ENCODE data around the gene TUBB3. TPM values are rescaled to one million over a fixed set of nuclear protein-coding genes. Genes with fewer than 3 reads are reported as not detected.

Gene TUBB3
- total and polyA plus RNA-seq, 2 donors (not counting 1 experiment from before 2014, with no cell fraction given): 0.34 to 4.4 TPM

GRCh38 chr16:89892635-89893034 is 30.5 kb upstream of the TUBB3 start:
- H3K27ac ChIP-seq (ENCODE audit: low read length in 2 of 2): no peak overlapping the region
- intact Hi-C loops (cut with micrococcal nuclease): no loop called here
- no peaks in the 10 kb centered on the region for H3K4me1 ChIP-seq (ENCODE audit: control insufficient read depth in 2 of 2, insufficient read depth in 2 of 2, low read length in 2 of 2)
- CTCF ChIA-PET: no interaction called here
- peaks cover 54% of the 10 kb centered on the region for H4K20me1 ChIP-seq (ENCODE audit: control insufficient read depth, insufficient read depth, low read length, poor library complexity, severe bottlenecking)
- no peak for TF ChIP-seq CTCF (IDR thresholded peaks at IDR 0.05)
- TF ChIP-seq EZH2 (IDR thresholded peaks at IDR 0.05; ENCODE audit: borderline replicate concordance, insufficient read depth, low read depth, low read length, poor library complexity, severe bottlenecking): no peak
- H3K4me3 ChIP-seq (ENCODE audit: control extremely low read depth in 1 of 5, extremely low read depth in 1 of 5, insufficient read depth in 1 of 5, low read depth in 2 of 5, low read length in 4 of 5): no peak overlapping the region
- no peaks in the 10 kb centered on the region for H3K9me3 ChIP-seq (ENCODE audit: control extremely low read depth in 1 of 3, control insufficient read depth in 2 of 3, insufficient read depth in 1 of 3, low read length in 2 of 3)
- H3K79me2 ChIP-seq (ENCODE audit: control insufficient read depth, insufficient read depth, low read length): peaks cover 27% of the 10 kb centered on the region
- Mint-ChIP-seq H3K4me1 (no peaks in the 10 kb centered on the region), H3K27me3 (no peaks in the 10 kb centered on the region), H3K9me3 (ENCODE audit: insufficient read depth) (no peaks in the 10 kb centered on the region), H3K27ac (no peak overlapping the region), H3K4me3 (no peak overlapping the region)
- ATAC-seq (ENCODE audit: low read depth) (no peak), DNase-seq (no peak)
- no peak overlapping the region for H3K9ac ChIP-seq (ENCODE audit: low read length)
- H3K27me3 ChIP-seq (replicated peaks in 1 of 4; ENCODE audit: control extremely low read depth in 1 of 4, control insufficient read depth in 3 of 4, insufficient read depth in 4 of 4, low read length in 3 of 4): no peaks in the 10 kb centered on the region
- WGBS (ENCODE audit: insufficient coverage): 99% methylated on average over 8 of the region's 9 CpGs
- no peak overlapping the region for H2AFZ ChIP-seq (ENCODE audit: insufficient read depth, low read depth, low read length, poor library complexity, severe bottlenecking)
- H3K36me3 ChIP-seq (replicated peaks in 1 of 2; ENCODE audit: control extremely low read depth in 1 of 2, control insufficient read depth in 1 of 2, extremely low read depth in 1 of 2, insufficient read depth in 2 of 2, low read length in 1 of 2): peaks cover 3 to 73% of the 10 kb centered on the region in 2 experiments
- H3K4me2 ChIP-seq (replicated peaks; ENCODE audit: low read depth, low read length, poor library complexity, severe bottlenecking): no peak overlapping the region
- POLR2A ChIA-PET: no interaction called here

- H3K9ac ChIP-seq (ENCODE audit: low read length): no peak overlapping the region
- Mint-ChIP-seq H3K4me1 (no peaks in the 10 kb centered on the region), H3K4me3 (no peak overlapping the region), H3K27ac (no peak overlapping the region), H3K27me3 (no peaks in the 10 kb centered on the region), H3K9me3 (ENCODE audit: insufficient read depth) (no peaks in the 10 kb centered on the region)
- ChIA-PET POLR2A (no interaction called here), CTCF (no interaction called here)
- no peak for TF ChIP-seq CTCF (IDR thresholded peaks at IDR 0.05)
- no peak for TF ChIP-seq EZH2 (IDR thresholded peaks at IDR 0.05; ENCODE audit: borderline replicate concordance, insufficient read depth, low read depth, low read length, poor library complexity, severe bottlenecking)
- no peaks in the 10 kb centered on the region for H3K4me1 ChIP-seq (ENCODE audit: control insufficient read depth in 2 of 2, insufficient read depth in 2 of 2, low read length in 2 of 2)
- peaks cover 27% of the 10 kb centered on the region for H3K79me2 ChIP-seq (ENCODE audit: control insufficient read depth, insufficient read depth, low read length)
- H3K27ac ChIP-seq (ENCODE audit: low read length in 2 of 2): no peak overlapping the region
- no peak overlapping the region for H3K4me2 ChIP-seq (replicated peaks; ENCODE audit: low read depth, low read length, poor library complexity, severe bottlenecking)
- no peak overlapping the region for H2AFZ ChIP-seq (ENCODE audit: insufficient read depth, low read depth, low read length, poor library complexity, severe bottlenecking)
- WGBS (ENCODE audit: insufficient coverage): 98% methylated on average over 45 of the region's 45 CpGs
- no peak overlapping the region for H3K4me3 ChIP-seq (ENCODE audit: control extremely low read depth in 1 of 5, extremely low read depth in 1 of 5, insufficient read depth in 1 of 5, low read depth in 2 of 5, low read length in 4 of 5)
- peaks cover 3 to 83% of the 10 kb centered on the region in 2 experiments for H3K36me3 ChIP-seq (replicated peaks in 1 of 2; ENCODE audit: control extremely low read depth in 1 of 2, control insufficient read depth in 1 of 2, extremely low read depth in 1 of 2, insufficient read depth in 2 of 2, low read length in 1 of 2)
- H4K20me1 ChIP-seq (ENCODE audit: control insufficient read depth, insufficient read depth, low read length, poor library complexity, severe bottlenecking): peaks cover 64% of the 10 kb centered on the region
- ATAC-seq (ENCODE audit: low read depth): no peak
- H3K9me3 ChIP-seq (ENCODE audit: control extremely low read depth in 1 of 3, control insufficient read depth in 2 of 3, insufficient read depth in 1 of 3, low read length in 2 of 3): no peaks in the 10 kb centered on the region
- no peaks in the 10 kb centered on the region for H3K27me3 ChIP-seq (replicated peaks in 1 of 4; ENCODE audit: control extremely low read depth in 1 of 4, control insufficient read depth in 3 of 4, insufficient read depth in 4 of 4, low read length in 3 of 4)
- DNase-seq: peak; percentile 18
- intact Hi-C loops (cut with micrococcal nuclease): no loop called here
Measured at GRCh38 chr16:89893642-89894548, 29.2 kb upstream of the TUBB3 start.

All from B cell (primary cell).